Measurements from ENCODE around the gene ARID3A. TPM values are rescaled to one million over a fixed set of nuclear protein-coding genes. Genes with fewer than 3 reads are reported as not detected.

Gene ARID3A
- total and polyA plus RNA-seq, 2 of the 8 experiments (the other 6 are each of a cell fraction or from before 2014, with no cell fraction given) = 40.5 to 77.4 TPM

- Histone ChIP-seq H2BK20ac (ENCODE audit: low read length) (no peak overlapping the region), H3K9me3 (ENCODE audit: insufficient read depth in 2 of 2, low read depth in 1 of 2, low read length in 1 of 2) (no peaks in the 10 kb centered on the region), H4K91ac (replicated peaks; ENCODE audit: insufficient read length, low read length) (no peak overlapping the region), H3K14ac (ENCODE audit: insufficient read length) (no peak overlapping the region), H3K23me2 (ENCODE audit: low read depth, low read length) (peaks cover 4% of the 10 kb centered on the region; the same call in 1 of the 2 replicates), H4K5ac (ENCODE audit: insufficient read length, low read depth, low read length) (no peak overlapping the region), H2BK12ac (ENCODE audit: low read depth, low read length) (no peak overlapping the region), H3K4ac (replicated peaks; ENCODE audit: insufficient read length, low read depth, low read length) (no peak overlapping the region), H3K56ac (replicated peaks; ENCODE audit: insufficient read length, low read depth, low read length) (no peak overlapping the region), H3K36me3 (ENCODE audit: control insufficient read depth in 2 of 4, insufficient read depth in 4 of 4, low read length in 3 of 4) (peaks cover 0 to 3% (median 0%) of the 10 kb centered on the region in 4 experiments; a peak in 1 of 8 replicates), H3K18ac (ENCODE audit: extremely low read depth, low read length) (no peak overlapping the region; the same call in 1 of the 2 replicates), H3K79me2 (ENCODE audit: control insufficient read depth in 1 of 2, insufficient read depth in 2 of 2, low read length in 2 of 2) (peaks cover 0 to 33% of the 10 kb centered on the region in 2 experiments), H4K8ac (ENCODE audit: extremely low read depth, insufficient read depth, low read length) (no peak overlapping the region; the same call in 1 of the 2 replicates), H3K4me2 (ENCODE audit: insufficient read depth in 1 of 2, low read depth in 2 of 2, low read length in 2 of 2) (peak overlapping the region; percentile 20 to 55; a peak in 3 of 4 replicates), H3K4me3 (ENCODE audit: extremely low read depth in 1 of 4, insufficient read depth in 2 of 4, low read depth in 3 of 4, low read length in 4 of 4) (peak overlapping the region; percentile 26 to 58 (median 40)), H3K79me1 (ENCODE audit: low read depth, low read length) (peaks cover 12% of the 10 kb centered on the region), H3K9ac (replicated peaks in 1 of 4; ENCODE audit: extremely low read depth in 1 of 4, low read depth in 3 of 4, low read length in 3 of 4) (no peak overlapping the region), H2AFZ (ENCODE audit: low read length) (no peak overlapping the region), H3K27me3 (replicated peaks in 1 of 4; ENCODE audit: control insufficient read depth in 3 of 4, extremely low read depth in 1 of 4, insufficient read depth in 3 of 4, low read length in 3 of 4) (no peaks in the 10 kb centered on the region; a peak in 3 of 7 replicates), H3K23ac (ENCODE audit: insufficient read length) (no peak overlapping the region), H3K27ac (ENCODE audit: low read depth, low read length) (no peak overlapping the region), H2BK5ac (ENCODE audit: low read depth, low read length) (no peak overlapping the region), H3K4me1 (replicated peaks in 1 of 4; ENCODE audit: control insufficient read depth in 3 of 4, insufficient read depth in 4 of 4, low read length in 3 of 4) (peaks cover 0 to 7% (median 3%) of the 10 kb centered on the region in 4 experiments; a peak in 3 of 7 replicates), H2AK5ac (ENCODE audit: low read depth, low read length) (no peak overlapping the region), H2BK120ac (replicated peaks; ENCODE audit: low read depth, low read length) (no peak overlapping the region), H4K20me1 (replicated peaks in 1 of 2; ENCODE audit: control insufficient read depth in 1 of 2, insufficient read depth in 2 of 2, low read length in 2 of 2) (peaks cover 11 to 16% of the 10 kb centered on the region in 2 experiments), H2BK15ac (ENCODE audit: low read length) (no peak overlapping the region)
- DNase-seq (ENCODE audit: low read depth in 1 of 2, low spot score in 2 of 2) = peak in 1 of 2 experiments; percentile 79
- ChIA-PET CTCF (ENCODE audit: partially characterized antibody) (interaction anchor here (1.0 to 1.8 kb wide), 2 partner anchors 12 to 14 kb away, joined by 3 to 7 read pairs; no protein-coding TSS in a partner anchor), POLR2A (ENCODE audit: partially characterized antibody) (interaction anchor here (0.6 to 1.9 kb wide), 5 partner anchors 8 to 40 kb away, joined by 3 to 4 read pairs (median 3); partner anchors contain the start of gene RNU6-9)
- no peak for TF ChIP-seq CREB1 (IDR thresholded peaks at IDR 0.05)
- 0 out of 4 replicates have a peak, but pooled peaks of 1 of the 2 experiments have one; percentile 29 for TF ChIP-seq HDAC2 (IDR thresholded peaks at IDR 0.05; ENCODE audit: borderline replicate concordance in 1 of 2, low read depth in 2 of 2, low read length in 2 of 2)
- TF ChIP-seq GABPA (IDR thresholded peaks at IDR 0.05; ENCODE audit: borderline replicate concordance, insufficient read depth, low read length) = peak; percentile 44; the same call in 1 of the 2 replicates
- TF ChIP-seq, protein P1, sequence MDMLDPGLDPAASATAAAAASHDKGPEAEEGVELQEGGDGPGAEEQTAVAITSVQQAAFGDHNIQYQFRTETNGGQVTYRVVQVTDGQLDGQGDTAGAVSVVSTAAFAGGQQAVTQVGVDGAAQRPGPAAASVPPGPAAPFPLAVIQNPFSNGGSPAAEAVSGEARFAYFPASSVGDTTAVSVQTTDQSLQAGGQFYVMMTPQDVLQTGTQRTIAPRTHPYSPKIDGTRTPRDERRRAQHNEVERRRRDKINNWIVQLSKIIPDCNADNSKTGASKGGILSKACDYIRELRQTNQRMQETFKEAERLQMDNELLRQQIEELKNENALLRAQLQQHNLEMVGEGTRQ (IDR thresholded peaks at IDR 0.05; ENCODE audit: low read length) = 0 out of 2 replicates have a peak, but pooled peaks have one; percentile 30
- TF ChIP-seq KDM1A (IDR thresholded peaks at IDR 0.05; ENCODE audit: borderline replicate concordance, low read length) = 0 out of 2 replicates have a peak, but pooled peaks have one; percentile 57
- TF ChIP-seq POU5F1 (IDR thresholded peaks at IDR 0.05; ENCODE audit: low read depth, low read length) = no peak
- TF ChIP-seq, protein P2, sequence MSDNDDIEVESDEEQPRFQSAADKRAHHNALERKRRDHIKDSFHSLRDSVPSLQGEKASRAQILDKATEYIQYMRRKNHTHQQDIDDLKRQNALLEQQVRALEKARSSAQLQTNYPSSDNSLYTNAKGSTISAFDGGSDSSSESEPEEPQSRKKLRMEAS (IDR thresholded peaks at IDR 0.05) = peak; percentile 83
- no peak for FAIRE-seq
- 66% methylated on average over 43 of the region's 54 CpGs; no CpG with 5 or more reads in 1 of the 2 experiments for WGBS, 2 experiments (ENCODE audit: extremely low coverage in 1 of 2, insufficient coverage in 1 of 2, insufficient read length in 1 of 2, insufficient replicate concordance in 2 of 2, low coverage in 1 of 2, low lambda C conversion rate in 2 of 2, missing lambda C conversion rate in 1 of 2)
Measured at GRCh38 chr19:911197-912033, 14.4 kb upstream of the ARID3A start.
